GM21526 (cell line): Measurements from ENCODE around the gene ZFYVE27.

ENCODE experiments used
- ATAC-seq: cut with Tn5 transposase; IDR thresholded peaks from one replicate; pipeline ENCODE4 v1.9.1; 2021; ENCODE audit warnings: moderate library complexity; ENCODE audit not compliant: unreplicated experiment, low FRiP score

Gene ZFYVE27

GRCh38 chr10:97743169-97743943, 6.4 kb downstream of the ZFYVE27 start:
- ATAC-seq: no peak

DNA sequence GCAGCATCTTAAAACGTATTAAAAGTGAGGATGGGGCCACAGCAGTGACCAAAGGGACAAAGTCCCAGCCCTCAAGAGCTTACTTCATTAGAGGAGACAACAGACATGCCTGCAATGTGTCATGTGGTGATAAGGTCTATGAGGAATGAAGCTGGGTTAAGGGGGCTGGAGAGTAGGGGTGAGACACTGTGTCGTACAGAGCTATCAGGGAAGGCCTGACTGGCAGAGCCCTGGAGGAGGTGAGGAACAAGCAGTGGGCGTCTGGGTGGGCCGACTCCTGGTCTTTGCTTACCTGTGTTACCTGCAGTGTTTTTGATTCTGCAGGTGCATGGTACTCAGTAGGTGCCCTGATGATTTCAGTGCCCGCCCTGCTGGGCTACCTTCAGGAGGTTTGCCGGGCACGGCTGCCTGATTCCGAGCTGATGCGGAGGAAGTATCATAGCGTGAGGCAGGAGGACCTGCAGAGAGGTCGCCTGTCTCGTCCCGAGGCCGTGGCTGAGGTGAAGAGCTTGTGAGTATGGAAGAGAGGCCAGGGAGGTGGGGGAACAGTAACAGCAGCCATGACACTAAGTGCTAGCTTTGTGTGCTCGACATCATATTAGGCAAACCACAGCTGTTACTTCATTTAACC, 7.6 kb downstream of the ZFYVE27 start:
- no peak for ATAC-seq

DNA sequence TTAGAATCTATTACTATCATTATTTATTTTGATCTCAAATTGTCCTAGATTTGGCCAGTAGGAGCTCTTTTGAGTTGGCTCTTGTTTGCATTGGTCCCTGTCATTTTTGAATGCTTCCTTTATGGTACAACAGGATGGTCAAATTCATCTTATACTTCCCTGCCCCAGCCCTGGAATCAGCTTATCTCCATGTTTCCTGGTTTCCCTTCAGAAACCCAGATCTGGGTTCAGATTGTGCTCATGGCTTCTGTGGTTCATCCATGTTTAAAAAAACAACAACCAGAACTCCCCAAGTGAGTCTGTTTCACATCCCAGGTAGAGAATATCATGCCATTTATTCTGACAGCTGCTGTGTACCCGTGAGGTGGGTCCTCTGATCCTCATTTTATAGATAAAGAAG, 10.6 kb downstream of the ZFYVE27 start:
- no peak for ATAC-seq

DNA sequence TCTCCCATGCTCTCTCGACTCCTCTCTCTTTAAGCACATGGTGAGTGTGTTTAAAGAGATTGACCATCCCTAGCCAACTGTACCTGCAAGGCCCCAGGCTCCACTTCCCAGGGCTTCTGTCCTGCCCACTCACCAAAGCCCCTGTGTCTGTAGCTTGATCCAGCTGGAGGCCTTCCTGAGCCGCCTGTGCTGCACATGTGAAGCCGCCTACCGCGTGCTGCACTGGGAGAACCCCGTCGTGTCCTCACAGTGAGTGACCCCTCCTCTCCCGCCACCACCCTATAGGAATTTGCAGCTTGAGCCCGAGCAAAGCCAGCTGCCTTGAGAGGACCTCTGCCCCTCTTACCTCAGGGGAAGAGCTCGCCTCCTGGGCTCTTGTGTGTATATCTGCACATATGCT, 11.2 kb downstream of the ZFYVE27 start:
- no peak for ATAC-seq

GRCh38 chr10:97752956-97753355, 16.0 kb downstream of the ZFYVE27 start:
- ATAC-seq: no peak

DNA sequence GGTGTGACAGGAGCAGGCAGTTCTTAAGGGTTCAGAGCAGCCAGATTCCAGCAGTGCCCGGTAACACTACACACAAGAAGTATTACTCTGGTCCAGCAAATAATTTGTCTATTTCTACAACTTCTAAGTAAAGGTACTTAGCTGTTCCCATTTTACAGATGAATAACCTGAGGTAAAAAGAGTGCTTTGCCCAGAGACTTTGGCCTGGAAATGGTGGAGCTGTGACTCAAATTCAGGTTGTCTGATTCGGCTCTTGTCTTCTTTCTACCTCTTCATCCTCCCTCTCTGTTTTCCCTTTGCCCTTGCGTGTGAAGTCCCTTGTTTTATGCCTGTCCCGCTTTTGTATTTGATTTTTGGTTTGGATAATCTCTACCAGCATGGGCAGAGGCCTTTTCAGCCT, 17.8 kb downstream of the ZFYVE27 start:
- ATAC-seq: no peak

DNA sequence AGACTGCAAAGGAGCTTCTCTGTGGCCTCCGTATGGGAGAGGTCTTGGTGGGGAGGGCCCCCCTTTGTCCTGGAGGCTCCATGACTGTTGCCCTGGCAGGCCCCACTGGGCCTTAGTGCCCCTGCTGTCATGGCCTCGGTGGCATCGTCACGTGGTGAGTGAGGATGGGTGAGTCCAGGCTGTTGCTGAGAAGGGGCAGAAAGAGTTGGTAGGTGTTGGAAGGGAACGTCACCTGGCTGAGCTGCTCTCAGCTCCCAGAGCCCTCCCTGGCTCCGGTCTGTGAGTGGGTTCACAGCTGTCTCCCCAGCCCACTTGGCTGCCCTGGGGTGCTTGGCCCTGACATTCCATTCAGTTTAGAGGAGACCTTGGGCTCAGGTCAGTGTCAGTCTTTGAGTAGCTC, 18.8 kb downstream of the ZFYVE27 start:
- ATAC-seq: no peak

DNA sequence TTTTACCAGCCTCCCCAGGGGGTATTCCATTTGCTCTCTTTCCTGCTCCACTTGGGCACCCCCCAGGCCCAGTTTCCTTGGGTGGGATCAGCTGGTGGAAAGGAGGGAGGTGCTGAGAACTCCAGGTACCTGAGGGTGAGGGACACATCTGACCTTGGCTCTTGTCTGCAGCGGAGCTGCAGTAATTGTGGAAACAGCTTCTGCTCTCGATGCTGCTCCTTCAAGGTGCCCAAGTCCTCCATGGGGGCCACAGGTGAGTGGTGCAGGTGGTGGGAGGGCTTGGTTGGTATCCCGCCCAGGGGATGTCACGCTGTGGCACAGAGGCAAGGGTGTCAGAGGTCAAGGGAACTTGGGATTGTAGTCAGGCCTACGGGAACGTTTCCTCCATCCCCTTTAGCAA, 20.5 kb downstream of the ZFYVE27 start:
- no peak for ATAC-seq

- no peak for ATAC-seq
These were observed 22.4 kb downstream of the ZFYVE27 start for GRCh38 chr10:97759158-97759887.

GRCh38 chr10:97759946-97760345, 23.0 kb downstream of the ZFYVE27 start:
- ATAC-seq: no peak

GRCh38 chr10:97760461-97761257, 23.7 kb downstream of the ZFYVE27 start:
- ATAC-seq: no peak

DNA sequence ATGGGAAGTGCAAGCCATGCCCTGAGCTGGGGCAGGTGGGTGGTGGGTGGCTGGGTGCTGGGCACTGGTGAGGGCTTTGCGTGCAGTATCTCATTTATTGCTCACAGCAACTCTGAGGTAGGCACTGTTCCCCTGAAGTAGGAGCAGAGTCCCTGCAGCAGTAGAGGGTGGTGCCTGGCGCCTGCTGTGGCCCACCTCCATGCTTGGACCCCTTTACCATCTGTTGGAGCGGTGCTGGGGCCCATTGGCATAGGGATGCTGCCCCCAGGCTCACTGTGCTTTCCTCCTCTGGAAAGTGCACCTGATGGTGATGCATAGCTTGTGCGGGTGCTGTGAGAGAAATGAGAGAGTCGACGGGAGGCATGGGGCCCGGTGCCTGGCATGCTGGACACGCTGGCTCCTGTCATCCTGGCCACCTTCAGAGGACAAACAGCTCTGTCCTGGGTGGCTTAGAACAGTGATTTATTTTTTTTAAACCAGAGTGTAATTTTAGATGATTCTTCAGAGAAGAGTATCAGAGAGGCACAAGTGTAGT, 24.5 kb downstream of the ZFYVE27 start:
- ATAC-seq: no peak

GRCh38 chr10:97762056-97762455, 25.1 kb downstream of the ZFYVE27 start:
- no peak for ATAC-seq

GRCh38 chr10:97762816-97763215, 25.9 kb downstream of the ZFYVE27 start:
- no peak for ATAC-seq

DNA sequence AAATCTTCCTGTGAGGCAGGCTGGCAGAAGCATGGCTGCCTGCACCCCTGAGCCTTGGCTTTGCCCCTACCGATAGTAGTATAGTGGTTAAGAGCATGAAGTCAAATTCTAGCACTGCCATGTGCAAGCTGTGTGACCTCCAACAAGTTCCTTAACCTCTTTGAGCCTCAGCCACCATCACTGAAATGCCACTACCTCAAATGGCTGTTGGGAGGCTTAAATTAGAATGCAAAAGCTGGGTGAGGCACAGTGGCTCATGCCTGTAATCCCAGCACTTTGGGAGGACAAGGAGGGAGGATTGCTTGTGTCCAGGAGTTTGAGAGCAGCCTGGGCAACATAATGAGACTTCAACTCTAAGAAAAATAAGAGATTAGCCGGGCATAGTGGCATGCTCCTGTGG, 26.5 kb downstream of the ZFYVE27 start:
- no peak for ATAC-seq

- ATAC-seq: no peak
These were observed 27.0 kb downstream of the ZFYVE27 start for GRCh38 chr10:97763947-97764346.

- ATAC-seq: no peak
These were observed 27.6 kb downstream of the ZFYVE27 start for GRCh38 chr10:97764519-97764931.

DNA sequence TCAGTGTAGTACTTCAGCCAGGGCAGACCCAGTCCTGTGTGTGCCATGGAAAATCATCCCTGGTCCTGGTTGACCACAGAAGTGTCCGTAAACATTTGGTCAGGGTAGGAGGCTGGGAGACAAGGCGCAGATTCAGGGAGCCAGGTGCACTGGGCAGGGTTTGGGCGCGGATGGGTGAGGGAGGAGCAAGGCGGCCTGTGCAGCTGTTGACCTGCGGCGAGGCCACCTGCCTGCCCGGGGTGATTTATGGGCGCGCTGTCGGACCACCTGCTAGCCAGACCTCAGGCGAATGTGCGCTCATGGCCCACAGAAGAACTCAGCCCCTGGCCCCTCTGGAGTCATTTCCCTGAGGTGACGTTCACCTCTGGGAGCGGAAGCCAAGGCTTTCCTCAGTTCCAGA, 28.3 kb downstream of the ZFYVE27 start:
- ATAC-seq: no peak

DNA sequence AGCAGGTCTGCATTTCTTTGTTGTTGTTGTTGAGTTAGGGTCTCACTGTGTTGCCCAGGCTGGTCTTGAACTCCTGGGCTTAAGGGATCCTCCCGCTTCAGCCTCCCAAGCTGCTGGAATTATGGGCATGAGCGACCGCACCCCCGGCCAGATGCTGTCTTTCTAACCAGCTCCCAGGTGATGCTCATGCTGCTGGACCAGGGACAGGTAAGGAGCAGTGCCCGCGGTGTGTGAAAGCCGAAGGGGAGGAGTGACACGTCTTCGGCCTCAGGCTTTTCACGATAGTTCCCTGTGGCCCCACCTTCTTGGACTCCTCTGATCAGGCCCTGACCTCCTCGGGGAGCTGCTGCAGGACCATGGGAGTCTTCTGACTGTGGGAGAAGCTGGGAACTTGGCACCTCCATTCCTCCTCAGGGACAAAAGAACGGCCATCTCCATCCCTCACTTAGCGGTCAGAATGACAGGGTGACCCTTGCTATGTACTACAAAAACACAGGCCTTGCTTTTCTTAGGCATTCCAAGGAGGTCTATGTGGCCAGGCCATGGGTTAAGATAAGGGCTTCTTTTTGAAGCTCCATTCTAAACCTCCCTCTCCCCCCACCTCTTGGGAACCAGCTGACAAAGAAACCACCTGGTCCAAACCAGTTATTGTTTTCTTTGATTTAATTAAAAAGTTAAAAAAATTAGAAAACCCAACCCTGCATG, 29.3 kb downstream of the ZFYVE27 start:
- ATAC-seq: no peak
